Body of pancreas (tissue), 4 donors: ENCODE data around the gene SEMA4D. TPM values are rescaled to one million over a fixed set of nuclear protein-coding genes. Genes with fewer than 3 reads are reported as not detected.

ENCODE experiments used
- ATAC-seq: fragments of 150-250 bp; one replicate; pipeline ENCODE4 v1.9.1; 2016
- DNase-seq, 4 donors: peaks; one replicate each; pipeline ENCODE4 v3.0.0-alpha.2; 2019
- H3K27ac ChIP-seq, 4 donors: fragments of 200-600 bp; sonication (generic); 1 replicate in 3 of 4; 2 replicates in 1 of 4; pipeline versions ENCODE4 v1.5.1 to v1.6.1; 2016 to 2019; ENCODE audit warnings: mild to moderate bottlenecking in 1 of 4, mixed read lengths in 1 of 4, moderate library complexity in 1 of 4
- H3K27me3 ChIP-seq, 2 donors: fragments of 200-600 bp; sonication (generic); one replicate each; pipeline ENCODE4 v1.6.0; 2016; ENCODE audit warnings: mild to moderate bottlenecking in 1 of 2
- H3K36me3 ChIP-seq, 2 donors: fragments of 200-600 bp; sonication (generic); replicated peaks in 1 of 2; 2 replicates each; pipeline ENCODE4 v1.5.1; 2016; ENCODE audit warnings: low read depth in 2 of 2; ENCODE audit not compliant: insufficient read depth in 1 of 2
- H3K4me1 ChIP-seq: fragments of 200-600 bp; sonication (generic); one replicate; pipeline ENCODE4 v1.6.0; 2016
- H3K4me3 ChIP-seq, 2 donors: fragments of 200-600 bp; sonication (generic); 1 replicate in 1 of 2; 2 replicates in 1 of 2; pipeline ENCODE4 v1.5.1; 2016 to 2019
- H3K9me3 ChIP-seq, 3 donors: fragments of 200-600 bp; sonication (generic); 1 replicate in 2 of 3; 2 replicates in 1 of 3; pipeline ENCODE4 v1.5.1; 2016
- POLR2A ChIP-seq, 3 donors: fragments of 450-650 bp; IDR thresholded peaks; one replicate each; pipeline ENCODE4 v1.6.1; 2016; ENCODE audit warnings: antibody characterized with exemption in 3 of 3, mild to moderate bottlenecking in 2 of 3
- WGBS, 2 donors: methylation state at CpG; one replicate each; pipeline ENCODE4 v1.1.5; 2017; 5-methylcytosine and 5-hydroxymethylcytosine counted together
- intact Hi-C: fragments of 100-400 bp; cut with DNase I; formaldehyde crosslinking; loops from one replicate; pipeline ENCODE4 v1.15.1; 2023
- total RNA-seq, 2 donors: library from RNA; depleted of rRNA; stranded (reverse); fragments of >200 nt; gene quantifications; one replicate each; pipeline ENCODE4 v1.1.0, GENCODE V29; 2016
- TF ChIP-seq, protein P1 (sequence below), 7 experiments: fragments of 450-650 bp in 4 of 7; fragments of 200-600 bp in 3 of 7; sonication (generic) in 3 of 7; IDR thresholded peaks; one replicate each; pipeline ENCODE4 v1.5.1; 2016 to 2019; ENCODE audit warnings: antibody characterized with exemption in 7 of 7

The SEMA4D gene
- total RNA-seq, 2 donors from 2014 or later = 15.6 to 18.1 TPM

DNA sequence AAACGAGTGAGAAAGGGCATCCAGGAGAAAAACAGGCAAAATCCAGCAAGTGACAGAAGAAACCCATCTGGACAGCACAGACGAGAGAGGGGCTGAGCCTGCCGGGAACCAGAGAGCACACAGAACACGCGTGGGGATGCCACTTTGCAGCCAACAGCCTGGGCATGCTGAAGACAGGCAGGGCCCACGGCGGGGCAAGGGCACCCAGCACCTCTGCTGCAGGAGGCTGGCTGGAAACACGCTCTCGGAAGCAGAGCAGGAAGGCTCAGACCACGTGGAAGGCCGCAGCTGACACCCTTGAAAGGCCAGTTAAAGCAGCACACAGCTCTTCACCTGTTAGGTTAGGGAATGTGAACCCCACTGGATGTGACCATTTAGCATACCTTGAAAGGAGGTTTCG, 103.5 kb downstream of the SEMA4D start:
- no peak for ATAC-seq
- H3K36me3 ChIP-seq = no peaks in the 10 kb centered on the region

DNA sequence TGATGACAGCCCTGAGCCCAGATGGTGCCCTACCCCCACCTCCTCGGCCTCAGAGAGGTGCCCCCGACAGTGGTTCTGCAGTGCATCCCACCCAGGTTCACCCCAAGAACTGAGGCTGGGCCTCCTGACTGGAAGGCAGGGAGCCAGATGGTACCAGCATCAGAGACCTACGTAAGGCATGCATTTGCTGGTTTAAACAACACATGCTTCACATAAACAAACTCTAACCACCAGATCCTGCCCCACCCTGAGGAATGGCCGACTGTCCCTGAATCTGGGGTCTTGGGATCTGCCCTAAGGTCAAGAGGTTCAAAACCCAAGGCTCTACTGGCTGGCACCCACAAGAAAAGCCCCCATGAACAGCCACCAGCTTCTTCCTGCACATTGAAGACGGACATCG, 106.3 kb downstream of the SEMA4D start:
- TF ChIP-seq POLR2A (IDR thresholded peaks at IDR 0.05) = no peak
- TF ChIP-seq, protein P1, sequence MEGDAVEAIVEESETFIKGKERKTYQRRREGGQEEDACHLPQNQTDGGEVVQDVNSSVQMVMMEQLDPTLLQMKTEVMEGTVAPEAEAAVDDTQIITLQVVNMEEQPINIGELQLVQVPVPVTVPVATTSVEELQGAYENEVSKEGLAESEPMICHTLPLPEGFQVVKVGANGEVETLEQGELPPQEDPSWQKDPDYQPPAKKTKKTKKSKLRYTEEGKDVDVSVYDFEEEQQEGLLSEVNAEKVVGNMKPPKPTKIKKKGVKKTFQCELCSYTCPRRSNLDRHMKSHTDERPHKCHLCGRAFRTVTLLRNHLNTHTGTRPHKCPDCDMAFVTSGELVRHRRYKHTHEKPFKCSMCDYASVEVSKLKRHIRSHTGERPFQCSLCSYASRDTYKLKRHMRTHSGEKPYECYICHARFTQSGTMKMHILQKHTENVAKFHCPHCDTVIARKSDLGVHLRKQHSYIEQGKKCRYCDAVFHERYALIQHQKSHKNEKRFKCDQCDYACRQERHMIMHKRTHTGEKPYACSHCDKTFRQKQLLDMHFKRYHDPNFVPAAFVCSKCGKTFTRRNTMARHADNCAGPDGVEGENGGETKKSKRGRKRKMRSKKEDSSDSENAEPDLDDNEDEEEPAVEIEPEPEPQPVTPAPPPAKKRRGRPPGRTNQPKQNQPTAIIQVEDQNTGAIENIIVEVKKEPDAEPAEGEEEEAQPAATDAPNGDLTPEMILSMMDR (IDR thresholded peaks at IDR 0.05) = no peak
- H3K27ac ChIP-seq = peak overlapping the region in 3 of 4 donors; percentile 32 to 73 (median 61)
- no peak for ATAC-seq
- H3K9me3 ChIP-seq = no peaks in the 10 kb centered on the region
- H3K36me3 ChIP-seq = no peaks in the 10 kb centered on the region
- H3K27me3 ChIP-seq = no peaks in the 10 kb centered on the region
- intact Hi-C loops = loop anchor here (10.0 kb wide), 1 partner anchor 47 kb away; no protein-coding TSS in a partner anchor
- DNase-seq = no peak
- WGBS, 2 donors = 94 to 100% methylated on average over 4 to 6 of the region's 6 CpGs
- peaks cover 25% of the 10 kb centered on the region for H3K4me1 ChIP-seq
- H3K4me3 ChIP-seq = no peak overlapping the region

More for the DNA sequence above, 103.5 kb downstream of the SEMA4D start:
- TF ChIP-seq POLR2A (IDR thresholded peaks at IDR 0.05) = no peak
- TF ChIP-seq, protein P1 (IDR thresholded peaks at IDR 0.05) = no peak
- intact Hi-C loops = loop anchor here (10.0 kb wide), 1 partner anchor 50 kb away; no protein-coding TSS in a partner anchor
- Histone ChIP-seq H3K9me3 (no peaks in the 10 kb centered on the region), H3K27ac (no peak overlapping the region), H3K4me1 (peaks cover 25% of the 10 kb centered on the region), H3K27me3 (no peaks in the 10 kb centered on the region), H3K4me3 (no peak overlapping the region)
- WGBS, 2 donors = 86 to 91% methylated on average over 12 of the region's 12 CpGs
- no peak for DNase-seq

DNA sequence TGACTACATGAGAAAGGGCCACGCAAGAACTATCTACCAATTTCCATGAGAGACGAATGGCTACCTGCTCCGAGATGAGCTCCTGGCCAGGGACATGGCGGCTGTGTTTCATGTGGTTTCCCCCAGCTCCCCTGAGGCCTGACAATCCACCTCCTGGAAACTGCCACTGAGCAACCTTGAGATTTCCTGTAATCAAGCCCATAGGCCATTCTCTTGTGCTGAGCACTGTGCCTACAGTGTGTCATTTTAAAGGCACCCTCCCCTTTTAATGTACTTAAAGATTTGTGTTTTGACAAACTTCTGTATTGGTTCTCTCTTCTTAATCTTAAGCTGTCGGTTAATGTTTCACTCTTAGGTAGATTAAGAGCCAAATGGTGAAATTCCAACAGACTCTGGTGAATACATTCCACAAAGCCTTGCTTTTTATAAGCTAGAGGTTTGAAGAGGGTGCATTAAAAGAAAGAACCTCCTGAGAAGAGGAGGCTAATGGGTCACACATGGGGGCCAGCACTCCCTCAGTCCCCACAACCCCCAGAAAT, 107.3 kb downstream of the SEMA4D start:
- peak in 2 of 4 donors; percentile 43 to 52 for DNase-seq
- 39 to 40% methylated on average over 4 to 5 of the region's 5 CpGs for WGBS, 2 donors
- intact Hi-C loops = loop anchor here (10.0 kb wide), 1 partner anchor 46 kb away; no protein-coding TSS in a partner anchor
- Histone ChIP-seq H3K36me3 (peaks cover 0 to 3% of the 10 kb centered on the region in 2 donors), H3K4me1 (peaks cover 25% of the 10 kb centered on the region), H3K4me3 (no peak overlapping the region), H3K27me3 (no peaks in the 10 kb centered on the region), H3K9me3 (no peaks in the 10 kb centered on the region), H3K27ac (peak overlapping the region; percentile 25 to 73 (median 54))
- no peak for TF ChIP-seq POLR2A (IDR thresholded peaks at IDR 0.05)
- TF ChIP-seq, protein P1 (IDR thresholded peaks at IDR 0.05) = no peak
- peak; percentile 31 for ATAC-seq

DNA sequence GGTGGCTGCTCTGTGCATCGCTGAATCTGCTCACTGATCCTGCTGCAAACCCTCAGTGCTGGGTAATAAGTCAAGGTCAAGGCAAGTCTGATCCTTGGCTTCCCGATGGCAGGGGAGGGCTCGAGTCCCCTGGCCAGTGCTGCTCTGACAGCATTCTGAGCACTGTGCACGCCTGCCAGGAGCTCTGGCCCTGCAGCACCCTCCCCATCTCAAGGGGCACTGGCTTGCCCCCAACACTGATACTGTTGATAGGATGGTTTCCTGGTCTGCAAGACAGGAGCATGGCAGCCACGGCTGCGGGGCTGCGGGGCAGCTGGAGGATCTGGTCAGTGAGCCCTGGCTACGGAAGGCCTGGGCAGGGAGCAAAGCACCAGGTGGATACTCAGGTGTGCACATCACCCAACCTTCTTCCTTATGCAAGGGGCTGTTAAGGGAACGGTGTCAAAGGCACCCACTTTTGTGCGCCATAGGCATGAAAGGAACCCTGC, 107.8 kb downstream of the SEMA4D start:
- intact Hi-C loops = loop anchor here (10.0 kb wide), 1 partner anchor 45 kb away; no protein-coding TSS in a partner anchor
- 68 to 72% methylated on average over 2 to 10 of the region's 10 CpGs for WGBS, 2 donors
- DNase-seq (no peak), ATAC-seq (no peak)
- Histone ChIP-seq H3K9me3 (no peaks in the 10 kb centered on the region), H3K27ac (peak overlapping the region; percentile 25 to 73 (median 54)), H3K36me3 (peaks cover 0 to 4% of the 10 kb centered on the region in 2 donors), H3K4me1 (peaks cover 25% of the 10 kb centered on the region), H3K4me3 (no peak overlapping the region), H3K27me3 (no peaks in the 10 kb centered on the region)
- no peak for TF ChIP-seq POLR2A (IDR thresholded peaks at IDR 0.05)
- TF ChIP-seq, protein P1 (IDR thresholded peaks at IDR 0.05) = no peak

DNA sequence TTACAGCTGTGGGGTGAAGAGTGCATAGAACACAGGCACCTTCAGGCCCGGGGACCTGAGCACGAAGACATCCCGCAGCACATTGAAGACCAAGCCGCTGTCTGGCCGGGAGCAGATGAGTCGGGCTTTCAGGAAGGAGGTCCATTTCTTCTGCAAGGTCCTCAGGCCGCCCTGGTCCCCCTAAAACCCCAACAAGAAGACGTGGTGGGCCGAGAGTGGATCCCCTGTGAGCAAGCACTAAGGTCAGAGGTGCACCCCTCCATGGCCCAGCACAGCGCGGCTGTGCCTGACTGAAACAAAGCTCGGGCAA, 109.1 kb downstream of the SEMA4D start:
- Histone ChIP-seq H3K4me3 (no peak overlapping the region), H3K9me3 (no peaks in the 10 kb centered on the region), H3K27me3 (no peaks in the 10 kb centered on the region), H3K36me3 (peaks cover 0 to 7% of the 10 kb centered on the region in 2 donors), H3K4me1 (peaks cover 25% of the 10 kb centered on the region), H3K27ac (peak overlapping the region in 1 of 4 donors; percentile 34)
- intact Hi-C loops = no loop called here
- no peak for TF ChIP-seq POLR2A (IDR thresholded peaks at IDR 0.05)
- TF ChIP-seq, protein P1 (IDR thresholded peaks at IDR 0.05) = no peak
- 92 to 97% methylated on average over 9 to 12 of the region's 12 CpGs for WGBS, 2 donors
- DNase-seq (no peak), ATAC-seq (no peak)
